ENCODE results near the gene HTR3C. TPM values are rescaled to one million over a fixed set of nuclear protein-coding genes. Genes with fewer than 3 reads are reported as not detected.

Gene HTR3C
- polyA plus RNA-seq, 1 of the 3 experiments (the other 2 are of a cell fraction) = not detected

- ChIA-PET POLR2A (no interaction called here), CTCF (interaction anchor here (1.1 kb wide), 1 partner anchor 105 kb away, joined by 4 read pairs; no protein-coding TSS in a partner anchor)
- H3K9me2 ChIP-seq = no peaks in the 10 kb centered on the region
- no peak overlapping the region for H3K4me3 ChIP-seq (ENCODE audit: low read depth in 2 of 2, low read length in 1 of 2)
- H3F3A ChIP-seq (replicated peaks; ENCODE audit: insufficient read depth) = peaks cover 5% of the 10 kb centered on the region
- H3K4me1 ChIP-seq (ENCODE audit: control insufficient read depth in 1 of 2, insufficient read depth in 2 of 2, low read depth in 1 of 2, low read length in 1 of 2) = peaks cover 3 to 6% of the 10 kb centered on the region in 2 experiments; a peak in 2 of 4 replicates
- H2AFZ ChIP-seq (ENCODE audit: low read depth) = no peak overlapping the region
- peaks cover 24% of the 10 kb centered on the region for H3K79me2 ChIP-seq (ENCODE audit: insufficient read depth)
- no peak overlapping the region for H3K9ac ChIP-seq
- DNase-seq = no peak
- peak overlapping the region; percentile 17 to 51; a peak in 3 of 4 replicates for H3K27ac ChIP-seq (ENCODE audit: low read depth in 2 of 2, low read length in 1 of 2)
- 0 out of 2 replicates have a peak overlapping the region, but pooled peaks have one; percentile 6 for H3K4me2 ChIP-seq
- TF ChIP-seq USF1 (IDR thresholded peaks at IDR 0.05; ENCODE audit: borderline replicate concordance, low read depth) (no peak), GATA2 (CRISPR knock-in tag; IDR thresholded peaks at IDR 0.05) (no peak), TEAD4 (IDR thresholded peaks at IDR 0.05; ENCODE audit: borderline replicate concordance, insufficient read depth) (no peak), RCOR1 (IDR thresholded peaks at IDR 0.05; ENCODE audit: low read length) (no peak), MAX (IDR thresholded peaks at IDR 0.05; ENCODE audit: low read depth) (no peak)
- H3K36me3 ChIP-seq (replicated peaks in 1 of 2; ENCODE audit: control insufficient read depth in 1 of 2, insufficient read depth in 2 of 2, low read length in 1 of 2) = peaks cover 5 to 12% of the 10 kb centered on the region in 2 experiments
- no peaks in the 10 kb centered on the region for H4K20me1 ChIP-seq (ENCODE audit: insufficient read depth)
- H3K27me3 ChIP-seq (ENCODE audit: insufficient read depth) = no peaks in the 10 kb centered on the region
- WGBS (ENCODE audit: low lambda C conversion rate) = 78% methylated on average over 5 of the region's 5 CpGs
- no peaks in the 10 kb centered on the region for H3K9me3 ChIP-seq
Measured at GRCh38 chr3:184003187-184003967, 49.5 kb upstream of the HTR3C start.

- TF ChIP-seq JUND (IDR thresholded peaks at IDR 0.05) (no peak), MXI1 (IDR thresholded peaks at IDR 0.05; ENCODE audit: low read depth, low read length) (no peak), FOXJ3 (CRISPR knock-in tag; IDR thresholded peaks at IDR 0.05) (no peak), TEAD4 (IDR thresholded peaks at IDR 0.05; ENCODE audit: borderline replicate concordance, insufficient read depth) (no peak), SIN3A (IDR thresholded peaks at IDR 0.05; ENCODE audit: borderline replicate concordance, low read depth, low read length) (no peak), RAD21 (IDR thresholded peaks at IDR 0.05; ENCODE audit: low read length) (no peak), NFIC (IDR thresholded peaks at IDR 0.05; ENCODE audit: borderline replicate concordance) (no peak), MAX (IDR thresholded peaks at IDR 0.05; ENCODE audit: low read depth) (no peak), FOXM1 (IDR thresholded peaks at IDR 0.05; ENCODE audit: low read depth) (no peak)
- peaks cover 24% of the 10 kb centered on the region for H3K79me2 ChIP-seq (ENCODE audit: insufficient read depth)
- H3K9me2 ChIP-seq = no peaks in the 10 kb centered on the region
- WGBS (ENCODE audit: low lambda C conversion rate) = 94% methylated on average over 2 of the region's 2 CpGs
- no peaks in the 10 kb centered on the region for H3K9me3 ChIP-seq
- no peaks in the 10 kb centered on the region for H3K27me3 ChIP-seq (ENCODE audit: insufficient read depth)
- H3K4me1 ChIP-seq (ENCODE audit: control insufficient read depth in 1 of 2, insufficient read depth in 2 of 2, low read depth in 1 of 2, low read length in 1 of 2) = peaks cover 3 to 6% of the 10 kb centered on the region in 2 experiments; a peak in 2 of 4 replicates
- peaks cover 10 to 14% of the 10 kb centered on the region in 2 experiments for H3K36me3 ChIP-seq (replicated peaks in 1 of 2; ENCODE audit: control insufficient read depth in 1 of 2, insufficient read depth in 2 of 2, low read length in 1 of 2)
- DNase-seq = no peak
- no peak overlapping the region for H3K4me3 ChIP-seq (ENCODE audit: low read depth in 2 of 2, low read length in 1 of 2)
- ChIA-PET CTCF (no interaction called here), POLR2A (no interaction called here)
- no peak overlapping the region for H3K4me2 ChIP-seq
- no peak overlapping the region for H2AFZ ChIP-seq (ENCODE audit: low read depth)
- H3K9ac ChIP-seq = no peak overlapping the region
- H4K20me1 ChIP-seq (ENCODE audit: insufficient read depth) = no peaks in the 10 kb centered on the region
- peak overlapping the region in 1 of 2 experiments; percentile 51; a peak in 2 of 4 replicates for H3K27ac ChIP-seq (ENCODE audit: low read depth in 2 of 2, low read length in 1 of 2)
- H3F3A ChIP-seq (replicated peaks; ENCODE audit: insufficient read depth) = peaks cover 5% of the 10 kb centered on the region
Measured at GRCh38 chr3:184004476-184004875, 48.4 kb upstream of the HTR3C start.
